ENCODE measurements around the gene TTC7B. TPM values are rescaled to one million over a fixed set of nuclear protein-coding genes. Genes with fewer than 3 reads are reported as not detected.

Gene TTC7B
- polyA plus RNA-seq, 1 donor (not counting 4 experiments of a cell fraction or from before 2014, with no cell fraction given): 21.4 TPM

- Histone ChIP-seq H3K27ac (ENCODE audit: control insufficient read depth, insufficient read depth, low read length) (no peak overlapping the region), H3K4me2 (ENCODE audit: control insufficient read depth, extremely low read depth, insufficient read depth, low read depth, low read length) (no peak overlapping the region), H3K4me1 (ENCODE audit: control insufficient read depth, extremely low read depth, insufficient read depth, low read length) (peaks cover 4% of the 10 kb centered on the region), H3K9ac (ENCODE audit: control insufficient read depth, extremely low read depth, insufficient read depth, low read length) (no peak overlapping the region), H3K4me3 (ENCODE audit: control insufficient read depth in 2 of 3, extremely low read depth in 1 of 3, insufficient read depth in 2 of 3, low read depth in 1 of 3, low read length in 3 of 3) (no peak overlapping the region), H3K36me3 (ENCODE audit: control insufficient read depth in 2 of 2, extremely low read depth in 1 of 2, insufficient read depth in 2 of 2, low read length in 2 of 2) (peaks cover 0 to 8% of the 10 kb centered on the region in 2 experiments), H3K27me3 (ENCODE audit: control insufficient read depth, extremely low read depth, insufficient read depth, low read length) (no peaks in the 10 kb centered on the region), H3K79me2 (ENCODE audit: control insufficient read depth, insufficient read depth, low read length) (no peaks in the 10 kb centered on the region), H3K9me3 (ENCODE audit: control insufficient read depth, low read depth, low read length) (no peaks in the 10 kb centered on the region), H4K20me1 (ENCODE audit: control insufficient read depth, extremely low read depth, insufficient read depth, low read length) (no peaks in the 10 kb centered on the region), H2AFZ (ENCODE audit: control insufficient read depth, low read length) (no peak overlapping the region), H3K9me1 (ENCODE audit: control insufficient read depth, extremely low read depth, insufficient read depth, low read length) (no peaks in the 10 kb centered on the region)
- no peak for FAIRE-seq
- no peak for TF ChIP-seq CTCF (optimal IDR thresholded peaks at IDR 0.05 in 1 of 3, IDR thresholded peaks at IDR 0.05 in 1 of 3, conservative IDR thresholded peaks at IDR 0.05 in 1 of 3; ENCODE audit: extremely low read depth in 1 of 3, insufficient read depth in 2 of 3, low read length in 3 of 3)
- no peak for DNase-seq (ENCODE audit: low read depth, low spot score)
- dilution Hi-C loops (cut with MboI; ENCODE audit: extremely low pct_ligation_motif_present, low sequenced_read_pairs): no loop called here
These were observed 242.7 kb downstream of the TTC7B start for GRCh38 chr14:90573385-90574105.

- TF ChIP-seq CTCF (optimal IDR thresholded peaks at IDR 0.05 in 1 of 3, IDR thresholded peaks at IDR 0.05 in 1 of 3, conservative IDR thresholded peaks at IDR 0.05 in 1 of 3; ENCODE audit: extremely low read depth in 1 of 3, insufficient read depth in 2 of 3, low read length in 3 of 3) (no peak), EZH2 (IDR thresholded peaks at IDR 0.05; ENCODE audit: low read length) (no peak)
- Histone ChIP-seq H3K27me3 (ENCODE audit: control insufficient read depth, extremely low read depth, insufficient read depth, low read length) (no peaks in the 10 kb centered on the region), H3K79me2 (ENCODE audit: control insufficient read depth, insufficient read depth, low read length) (no peaks in the 10 kb centered on the region), H3K9me1 (ENCODE audit: control insufficient read depth, extremely low read depth, insufficient read depth, low read length) (no peaks in the 10 kb centered on the region), H4K20me1 (ENCODE audit: control insufficient read depth, extremely low read depth, insufficient read depth, low read length) (no peaks in the 10 kb centered on the region), H3K4me3 (ENCODE audit: control insufficient read depth in 2 of 3, extremely low read depth in 1 of 3, insufficient read depth in 2 of 3, low read depth in 1 of 3, low read length in 3 of 3) (no peak overlapping the region), H3K36me3 (ENCODE audit: control insufficient read depth in 2 of 2, extremely low read depth in 1 of 2, insufficient read depth in 2 of 2, low read length in 2 of 2) (peaks cover 0 to 3% of the 10 kb centered on the region in 2 experiments), H3K9me3 (ENCODE audit: control insufficient read depth, low read depth, low read length) (no peaks in the 10 kb centered on the region), H3K4me2 (ENCODE audit: control insufficient read depth, extremely low read depth, insufficient read depth, low read depth, low read length) (no peak overlapping the region), H3K9ac (ENCODE audit: control insufficient read depth, extremely low read depth, insufficient read depth, low read length) (no peak overlapping the region), H2AFZ (ENCODE audit: control insufficient read depth, low read length) (no peak overlapping the region), H3K4me1 (ENCODE audit: control insufficient read depth, extremely low read depth, insufficient read depth, low read length) (peaks cover 4% of the 10 kb centered on the region), H3K27ac (ENCODE audit: control insufficient read depth, insufficient read depth, low read length) (no peak overlapping the region)
- dilution Hi-C loops (cut with MboI; ENCODE audit: extremely low pct_ligation_motif_present, low sequenced_read_pairs): no loop called here
- DNase-seq (ENCODE audit: low read depth, low spot score) (no peak), FAIRE-seq (no peak)
These were observed 243.6 kb downstream of the TTC7B start for GRCh38 chr14:90572441-90573150.

Measured in keratinocyte (primary cell).